HEK293 (cell line): ENCODE measurements around the gene GJC1.
"Not testable (repeated sequence)": the region's sequence is repeated elsewhere in the genome, so short reads cannot be mapped to it uniquely, and the experiment has no call there.

Source experiments
- CTCF ChIA-PET: fragments of 350-600 bp; formaldehyde crosslinking; extraction: SDS; loops from one replicate; lab custom pipeline; 2021; ENCODE audit warnings: antibody characterized with exemption; lab: Yijun Ruan, JAX
- POLR2A ChIA-PET: fragments of 300-600 bp; formaldehyde crosslinking; extraction: SDS; loops from one replicate; lab custom pipeline; 2020; ENCODE audit warnings: antibody characterized with exemption, inconsistent platforms; lab: Yijun Ruan, JAX
- H3K27ac ChIP-seq: fragments of 200-500 bp; sonication (Bioruptor generic); 2 replicates; pipeline ENCODE4 v1.5.1; 2014; ENCODE audit warnings: low read depth, low read length, control low read depth, inconsistent platforms; ENCODE audit errors: extremely low read depth
- H3K36me3 ChIP-seq, 2 experiments: fragments of 200-500 bp in 1 of 2; sonication (Bioruptor generic) in 1 of 2; 1 replicate in 1 of 2; 2 replicates in 1 of 2; pipeline ENCODE4 v1.5.1; 2014 to 2017; ENCODE audit warnings: inconsistent platforms in 2 of 2, low read length in 2 of 2; ENCODE audit not compliant: control insufficient read depth in 2 of 2, insufficient read depth in 1 of 2
- H3K4me1 ChIP-seq: fragments of 200-500 bp; sonication (Bioruptor generic); 2 replicates; pipeline ENCODE4 v1.5.1; 2014; ENCODE audit warnings: mild to moderate bottlenecking, low read length, inconsistent platforms; ENCODE audit not compliant: control insufficient read depth, insufficient read depth
- H3K4me3 ChIP-seq: 2 replicates; pipeline ENCODE4 v1.5.1; 2011; ENCODE audit warnings: low read depth, mild to moderate bottlenecking, control low read depth, low read length, moderate library complexity
- H3K9me3 ChIP-seq: fragments of 200-500 bp; sonication (Bioruptor generic); 2 replicates; pipeline ENCODE4 v1.5.1; 2014; ENCODE audit warnings: low read depth, low read length, inconsistent platforms; ENCODE audit not compliant: control insufficient read depth, insufficient read depth
- GLIS2 ChIP-seq: fragments of 450-650 bp; formaldehyde crosslinking; IDR thresholded peaks from 2 replicates; pipeline ENCODE4 v1.5.1; 2016; ENCODE audit warnings: missing biosample characterization, missing genetic modification characterization
- IKZF3 ChIP-seq: fragments of 450-650 bp; IDR thresholded peaks from 2 replicates; pipeline ENCODE4 v1.5.0; 2018; ENCODE audit warnings: missing biosample characterization, mild to moderate bottlenecking, missing genetic modification characterization, moderate library complexity
- PATZ1 ChIP-seq: fragments of 450-650 bp; formaldehyde crosslinking; IDR thresholded peaks from 2 replicates; pipeline ENCODE4 v1.5.1; 2016; ENCODE audit warnings: missing biosample characterization, missing genetic modification characterization
- PRDM10 ChIP-seq: fragments of 450-650 bp; formaldehyde crosslinking; IDR thresholded peaks from 2 replicates; pipeline ENCODE4 v1.5.1; 2016; ENCODE audit warnings: missing biosample characterization, missing genetic modification characterization
- ZBTB17 ChIP-seq: fragments of 450-650 bp; formaldehyde crosslinking; IDR thresholded peaks from 2 replicates; pipeline ENCODE4 v1.5.1; 2016; ENCODE audit warnings: missing biosample characterization, missing genetic modification characterization
- ZBTB8A ChIP-seq: fragments of 450-650 bp; formaldehyde crosslinking; IDR thresholded peaks from 2 replicates; pipeline ENCODE4 v1.5.1; 2016; ENCODE audit warnings: missing biosample characterization, missing genetic modification characterization
- ZNF211 ChIP-seq: fragments of 450-650 bp; formaldehyde crosslinking; IDR thresholded peaks from 2 replicates; pipeline ENCODE4 v1.5.1; 2016; ENCODE audit warnings: low read depth, missing biosample characterization, missing genetic modification characterization
- ZNF362 ChIP-seq: fragments of 450-650 bp; formaldehyde crosslinking; IDR thresholded peaks from 2 replicates; pipeline ENCODE4 v1.5.1; 2016; ENCODE audit warnings: missing biosample characterization, missing genetic modification characterization
- ZNF558 ChIP-seq: fragments of 450-650 bp; formaldehyde crosslinking; IDR thresholded peaks from 2 replicates; pipeline ENCODE4 v1.5.1; 2016; ENCODE audit warnings: missing biosample characterization, missing genetic modification characterization
- ZNF654 ChIP-seq: fragments of 450-650 bp; formaldehyde crosslinking; IDR thresholded peaks from 2 replicates; pipeline ENCODE4 v1.5.1; 2016; ENCODE audit warnings: low read depth, missing biosample characterization, missing genetic modification characterization

Gene GJC1

GRCh38 chr17:44758414-44759085, 71.5 kb downstream of the GJC1 start, which contains the start of gene ADAM11 (continued):
- peak; percentile 73 for TF ChIP-seq PATZ1 (tag by site-specific recombination)
- TF ChIP-seq ZNF654 (tag by site-specific recombination), result no peak
- TF ChIP-seq ZNF211 (tag by site-specific recombination), result no peak

GRCh38 chr17:44757918-44758413, 72.1 kb downstream of the GJC1 start:
- H3K4me3 ChIP-seq, result no peak overlapping the region
- no peaks in the 10 kb centered on the region for H3K9me3 ChIP-seq
- peaks cover 3% of the 10 kb centered on the region for H3K4me1 ChIP-seq
- TF ChIP-seq GLIS2 (tag by site-specific recombination) (peak; percentile 52; the same call in 1 of the 2 replicates), PRDM10 (tag by site-specific recombination) (no peak)
- H3K27ac ChIP-seq, result no peak overlapping the region
- ChIA-PET CTCF (interaction anchor here (0.9 kb wide), 1 partner anchor 20 kb away, joined by 3 read pairs; no protein-coding TSS in a partner anchor), POLR2A (interaction anchor here (0.7 kb wide), 1 partner anchor 17 kb away, joined by 3 read pairs; no protein-coding TSS in a partner anchor)
- no peaks in the 10 kb centered on the region for H3K36me3 ChIP-seq

- Histone ChIP-seq H3K36me3 (no peaks in the 10 kb centered on the region; a peak in 1 of 3 replicates), H3K4me1 (peaks cover 3% of the 10 kb centered on the region), H3K9me3 (no peaks in the 10 kb centered on the region), H3K27ac (no peak overlapping the region), H3K4me3 (no peak overlapping the region)
- TF ChIP-seq ZNF362 (tag by site-specific recombination) (0 out of 2 replicates have a peak, but pooled peaks have one; percentile 2), ZBTB17 (tag by site-specific recombination) (0 out of 2 replicates have a peak, but pooled peaks have one; percentile 47), ZNF558 (no peak), ZBTB8A (0 out of 2 replicates have a peak, but pooled peaks have one; percentile 16), IKZF3 (tag by site-specific recombination) (0 out of 2 replicates have a peak, but pooled peaks have one; percentile 6)
- ChIA-PET POLR2A (interaction anchor here (0.7 kb wide), 1 partner anchor 18 kb away, joined by 3 read pairs; no protein-coding TSS in a partner anchor), CTCF (interaction anchor here (0.9 kb wide), 1 partner anchor 21 kb away, joined by 3 read pairs; no protein-coding TSS in a partner anchor)
Observed at GRCh38 chr17:44757045-44757917, 72.8 kb downstream of the GJC1 start.

GRCh38 chr17:44755180-44755579, 74.9 kb downstream of the GJC1 start:
- H3K4me3 ChIP-seq, CTCF ChIA-PET, H3K9me3 ChIP-seq, H3K4me1 ChIP-seq, H3K27ac ChIP-seq: not testable (repeated sequence)
- POLR2A ChIA-PET, result interaction anchor here (0.7 kb wide), 2 partner anchors 632 to 915 kb away, joined by 3 read pairs; partner anchors contain the start of gene HDAC5
- H3K36me3 ChIP-seq, result peaks cover 5 to 19% of the 10 kb centered on the region in 2 experiments; a peak in 2 of 3 replicates
